ENCODE data around the gene FBXL7.

- TF ChIP-seq POLR2A (IDR thresholded peaks at IDR 0.05): no peak
- TF ChIP-seq, protein P1, sequence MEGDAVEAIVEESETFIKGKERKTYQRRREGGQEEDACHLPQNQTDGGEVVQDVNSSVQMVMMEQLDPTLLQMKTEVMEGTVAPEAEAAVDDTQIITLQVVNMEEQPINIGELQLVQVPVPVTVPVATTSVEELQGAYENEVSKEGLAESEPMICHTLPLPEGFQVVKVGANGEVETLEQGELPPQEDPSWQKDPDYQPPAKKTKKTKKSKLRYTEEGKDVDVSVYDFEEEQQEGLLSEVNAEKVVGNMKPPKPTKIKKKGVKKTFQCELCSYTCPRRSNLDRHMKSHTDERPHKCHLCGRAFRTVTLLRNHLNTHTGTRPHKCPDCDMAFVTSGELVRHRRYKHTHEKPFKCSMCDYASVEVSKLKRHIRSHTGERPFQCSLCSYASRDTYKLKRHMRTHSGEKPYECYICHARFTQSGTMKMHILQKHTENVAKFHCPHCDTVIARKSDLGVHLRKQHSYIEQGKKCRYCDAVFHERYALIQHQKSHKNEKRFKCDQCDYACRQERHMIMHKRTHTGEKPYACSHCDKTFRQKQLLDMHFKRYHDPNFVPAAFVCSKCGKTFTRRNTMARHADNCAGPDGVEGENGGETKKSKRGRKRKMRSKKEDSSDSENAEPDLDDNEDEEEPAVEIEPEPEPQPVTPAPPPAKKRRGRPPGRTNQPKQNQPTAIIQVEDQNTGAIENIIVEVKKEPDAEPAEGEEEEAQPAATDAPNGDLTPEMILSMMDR (IDR thresholded peaks at IDR 0.05 in 8 of 11, conservative IDR thresholded peaks at IDR 0.05 in 3 of 11): no peak
These were observed 137.9 kb downstream of the FBXL7 start for GRCh38 chr5:15637886-15638285.

All from spleen (tissue), 7 donors.